Measurements from ENCODE around the gene CPA1.

GRCh38 chr7:130381468-130382312 lies 1.4 kb downstream of the CPA1 start:
- TF ChIP-seq CTCF (conservative IDR thresholded peaks at IDR 0.05) = no peak
- TF ChIP-seq EZH2 (IDR thresholded peaks at IDR 0.05; ENCODE audit: low read depth) = no peak

Measured in PC-9 (cell line).